SK-N-MC (cell line): ENCODE data around the gene GAL.

Experiments used
- EZH2 ChIP-seq: fragments of 200-600 bp; sonication (generic); IDR thresholded peaks from one replicate; pipeline ENCODE4 v1.6.1; 2017; ENCODE audit warnings: antibody characterized with exemption
- FOXP2 ChIP-seq: optimal IDR thresholded peaks from 2 replicates; pipeline ENCODE3; 2011; ENCODE audit warnings: mild to moderate bottlenecking, moderate library complexity; ENCODE audit not compliant: insufficient read depth; ENCODE audit errors: extremely low read length, control extremely low read depth
- POLR2AphosphoS5 ChIP-seq: IDR thresholded peaks from 2 replicates; pipeline ENCODE4 v1.6.1; 2012; ENCODE audit warnings: mild to moderate bottlenecking, low read depth, low read length, borderline replicate concordance

DNA sequence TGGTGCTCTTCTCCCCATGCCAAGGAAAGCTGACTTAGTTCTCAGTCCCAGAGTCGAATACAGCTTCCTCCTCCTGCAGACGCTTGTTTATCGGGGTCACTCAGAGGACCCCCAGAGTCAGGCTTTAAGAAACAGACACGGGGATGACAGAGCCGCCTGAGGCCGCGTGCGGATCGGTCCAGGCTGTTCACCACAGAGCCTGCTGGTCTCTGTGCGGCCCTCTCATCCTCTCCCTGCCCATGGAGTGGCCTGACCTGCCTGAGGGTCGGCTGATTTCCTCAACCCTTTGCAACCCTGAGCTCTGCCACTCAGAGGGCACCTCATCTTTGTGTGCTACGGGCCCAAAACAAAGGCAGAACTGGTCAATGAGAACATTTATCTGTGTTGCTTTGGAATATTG is 2.1 kb downstream of the GAL start:
- TF ChIP-seq POLR2AphosphoS5 (no peak), EZH2 (no peak), FOXP2 (no peak)
